Measurements from ENCODE around the gene COBLL1.

- TF ChIP-seq POLR2A (IDR thresholded peaks at IDR 0.05; ENCODE audit: low read depth, low read length) = no peak
- TF ChIP-seq SPI1 (IDR thresholded peaks at IDR 0.05; ENCODE audit: low read depth, low read length) = no peak
- TF ChIP-seq TAF1 (IDR thresholded peaks at IDR 0.05; ENCODE audit: low read depth, low read length) = no peak
- TF ChIP-seq POLR2AphosphoS5 (IDR thresholded peaks at IDR 0.05; ENCODE audit: low read depth, low read length) = no peak
Observed at GRCh38 chr2:164849506-164849905, 7.9 kb upstream of the COBLL1 start.
